OCI-LY1 (cell line): ENCODE data around the gene SRSF12.

Source experiments
- EZH2 ChIP-seq: fragments of 200-600 bp; sonication (generic), shearing (Covaris generic); IDR thresholded peaks from 2 replicates; pipeline ENCODE4 v1.8.0; 2017; ENCODE audit warnings: borderline replicate concordance, mixed run types, mild to moderate bottlenecking, antibody characterized with exemption, low read length, moderate library complexity, mixed read lengths
- TF ChIP-seq, protein P1 (sequence below): fragments of 200-600 bp; sonication (generic), shearing (Covaris generic); IDR thresholded peaks from 2 replicates; pipeline ENCODE4 v1.5.1; 2017; ENCODE audit warnings: mild to moderate bottlenecking, antibody characterized with exemption, low read length, moderate library complexity, mixed read lengths

- TF ChIP-seq, protein P1, sequence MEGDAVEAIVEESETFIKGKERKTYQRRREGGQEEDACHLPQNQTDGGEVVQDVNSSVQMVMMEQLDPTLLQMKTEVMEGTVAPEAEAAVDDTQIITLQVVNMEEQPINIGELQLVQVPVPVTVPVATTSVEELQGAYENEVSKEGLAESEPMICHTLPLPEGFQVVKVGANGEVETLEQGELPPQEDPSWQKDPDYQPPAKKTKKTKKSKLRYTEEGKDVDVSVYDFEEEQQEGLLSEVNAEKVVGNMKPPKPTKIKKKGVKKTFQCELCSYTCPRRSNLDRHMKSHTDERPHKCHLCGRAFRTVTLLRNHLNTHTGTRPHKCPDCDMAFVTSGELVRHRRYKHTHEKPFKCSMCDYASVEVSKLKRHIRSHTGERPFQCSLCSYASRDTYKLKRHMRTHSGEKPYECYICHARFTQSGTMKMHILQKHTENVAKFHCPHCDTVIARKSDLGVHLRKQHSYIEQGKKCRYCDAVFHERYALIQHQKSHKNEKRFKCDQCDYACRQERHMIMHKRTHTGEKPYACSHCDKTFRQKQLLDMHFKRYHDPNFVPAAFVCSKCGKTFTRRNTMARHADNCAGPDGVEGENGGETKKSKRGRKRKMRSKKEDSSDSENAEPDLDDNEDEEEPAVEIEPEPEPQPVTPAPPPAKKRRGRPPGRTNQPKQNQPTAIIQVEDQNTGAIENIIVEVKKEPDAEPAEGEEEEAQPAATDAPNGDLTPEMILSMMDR = no peak
- no peak for TF ChIP-seq EZH2
These were observed 50.8 kb downstream of the SRSF12 start for GRCh38 chr6:89066940-89067646.
